ENCODE data around the gene PLEKHA7. TPM values are rescaled to one million over a fixed set of nuclear protein-coding genes. Genes with fewer than 3 reads are reported as not detected.

The PLEKHA7 gene
- total RNA-seq, 1 experiment from 2014 or later: 18.4 TPM

DNA sequence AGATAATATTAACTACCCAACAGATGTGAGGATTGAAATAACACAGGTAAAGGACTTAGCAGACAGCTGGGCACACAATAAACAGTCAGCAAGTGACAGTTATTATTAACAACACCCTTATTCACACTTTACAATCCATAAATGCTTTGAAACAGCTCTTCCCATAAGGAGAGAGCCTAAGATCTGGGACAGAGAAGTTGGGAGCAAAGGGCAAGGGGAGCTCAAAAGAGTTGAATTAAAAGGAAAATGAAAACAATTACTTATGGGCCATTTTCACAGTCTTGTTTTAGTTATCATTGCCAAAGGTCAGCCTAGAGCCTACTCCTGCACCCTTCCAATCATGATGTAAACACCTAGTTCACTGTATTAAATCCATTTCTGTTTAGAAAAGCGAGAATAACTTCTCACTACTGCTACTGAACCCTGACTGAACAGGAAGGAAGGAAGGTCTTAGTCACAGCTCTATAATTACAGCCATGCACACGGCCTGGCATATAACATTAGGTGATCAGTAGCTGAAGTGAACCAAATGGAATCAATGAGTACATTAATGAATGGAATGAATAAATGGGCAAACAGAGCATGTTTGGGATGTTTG, 111.3 kb downstream of the PLEKHA7 start:
- intact Hi-C loops (cut with micrococcal nuclease): no loop called here
- H3K4me1 ChIP-seq (ENCODE audit: insufficient read depth, low read length): peaks cover 30% of the 10 kb centered on the region
- no peaks in the 10 kb centered on the region for H3K9me2 ChIP-seq (replicated peaks; ENCODE audit: low read length)
- peaks cover 28% of the 10 kb centered on the region for H3K79me2 ChIP-seq (ENCODE audit: low read length)
- no peak overlapping the region for H3K4me3 ChIP-seq (ENCODE audit: low read length)
- no peaks in the 10 kb centered on the region for H3K36me3 ChIP-seq (ENCODE audit: low read depth, low read length)
- DNase-seq: no peak
- ChIA-PET CTCF (interaction anchor here (1.1 kb wide), 1 partner anchor 20 kb away, joined by 3 read pairs; no protein-coding TSS in a partner anchor), POLR2A (ENCODE audit: unreplicated experiment) (no interaction called here)
- peak; percentile 36 for ATAC-seq
- no peak overlapping the region for H2AFZ ChIP-seq (ENCODE audit: low read length)
- H3F3A ChIP-seq (ENCODE audit: low read length, unreplicated experiment): no peaks in the 10 kb centered on the region
- no peak for TF ChIP-seq EZH2 (IDR thresholded peaks at IDR 0.05; ENCODE audit: low read length, unreplicated experiment)
- no peak for TF ChIP-seq EZH2phosphoT487 (IDR thresholded peaks at IDR 0.05; ENCODE audit: borderline replicate concordance, low read length)
- TF ChIP-seq, protein P1, sequence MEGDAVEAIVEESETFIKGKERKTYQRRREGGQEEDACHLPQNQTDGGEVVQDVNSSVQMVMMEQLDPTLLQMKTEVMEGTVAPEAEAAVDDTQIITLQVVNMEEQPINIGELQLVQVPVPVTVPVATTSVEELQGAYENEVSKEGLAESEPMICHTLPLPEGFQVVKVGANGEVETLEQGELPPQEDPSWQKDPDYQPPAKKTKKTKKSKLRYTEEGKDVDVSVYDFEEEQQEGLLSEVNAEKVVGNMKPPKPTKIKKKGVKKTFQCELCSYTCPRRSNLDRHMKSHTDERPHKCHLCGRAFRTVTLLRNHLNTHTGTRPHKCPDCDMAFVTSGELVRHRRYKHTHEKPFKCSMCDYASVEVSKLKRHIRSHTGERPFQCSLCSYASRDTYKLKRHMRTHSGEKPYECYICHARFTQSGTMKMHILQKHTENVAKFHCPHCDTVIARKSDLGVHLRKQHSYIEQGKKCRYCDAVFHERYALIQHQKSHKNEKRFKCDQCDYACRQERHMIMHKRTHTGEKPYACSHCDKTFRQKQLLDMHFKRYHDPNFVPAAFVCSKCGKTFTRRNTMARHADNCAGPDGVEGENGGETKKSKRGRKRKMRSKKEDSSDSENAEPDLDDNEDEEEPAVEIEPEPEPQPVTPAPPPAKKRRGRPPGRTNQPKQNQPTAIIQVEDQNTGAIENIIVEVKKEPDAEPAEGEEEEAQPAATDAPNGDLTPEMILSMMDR (conservative IDR thresholded peaks at IDR 0.05; ENCODE audit: low read depth, low read length): no peak
- no peaks in the 10 kb centered on the region for H3K27me3 ChIP-seq (ENCODE audit: low read length)
- H3K4me2 ChIP-seq (ENCODE audit: low read length): peak overlapping the region; percentile 46; the same call in 1 of the 2 replicates
- BruUV-seq (replicated peaks): no TSS peak
- peak overlapping the region; percentile 78 for H3K27ac ChIP-seq (ENCODE audit: low read length)
- H3K9ac ChIP-seq (ENCODE audit: low read length): peak overlapping the region; percentile 10; the same call in 1 of the 2 replicates
- no peaks in the 10 kb centered on the region for H4K20me1 ChIP-seq (ENCODE audit: low read length)
- H3K9me3 ChIP-seq (ENCODE audit: low read length): no peaks in the 10 kb centered on the region

DNA sequence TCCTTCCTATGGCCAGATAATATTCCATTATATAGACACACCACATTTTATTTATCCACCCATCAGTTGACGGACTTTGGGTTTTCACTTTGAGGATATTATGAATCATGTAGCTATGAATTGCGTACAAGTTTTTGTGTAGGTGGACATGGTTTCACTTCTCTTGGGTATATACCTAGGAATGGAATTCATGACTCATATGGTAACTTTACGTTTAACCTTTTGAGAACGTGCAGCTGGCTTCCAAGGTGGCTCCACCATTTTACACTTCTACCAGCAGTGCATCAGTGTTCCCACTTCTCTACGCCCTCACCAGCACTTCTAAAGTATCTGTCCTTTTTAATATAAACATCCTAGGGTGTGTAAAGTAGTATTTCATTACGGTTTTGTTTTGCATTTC, 112.0 kb downstream of the PLEKHA7 start:
- ATAC-seq (peak; percentile 68), DNase-seq (peak; percentile 77)
- Histone ChIP-seq H3K36me3 (ENCODE audit: low read depth, low read length) (no peaks in the 10 kb centered on the region), H3F3A (ENCODE audit: low read length, unreplicated experiment) (no peaks in the 10 kb centered on the region), H3K9me3 (ENCODE audit: low read length) (no peaks in the 10 kb centered on the region), H2AFZ (ENCODE audit: low read length) (no peak overlapping the region), H3K9me2 (replicated peaks; ENCODE audit: low read length) (no peaks in the 10 kb centered on the region), H3K27ac (ENCODE audit: low read length) (peak overlapping the region; percentile 78), H3K27me3 (ENCODE audit: low read length) (no peaks in the 10 kb centered on the region), H3K79me2 (ENCODE audit: low read length) (peaks cover 28% of the 10 kb centered on the region), H3K4me2 (ENCODE audit: low read length) (peak overlapping the region; percentile 46), H3K9ac (ENCODE audit: low read length) (peak overlapping the region; percentile 10; the same call in 1 of the 2 replicates), H3K4me1 (ENCODE audit: insufficient read depth, low read length) (peaks cover 30% of the 10 kb centered on the region), H3K4me3 (ENCODE audit: low read length) (no peak overlapping the region), H4K20me1 (ENCODE audit: low read length) (no peaks in the 10 kb centered on the region)
- no TSS peak for BruUV-seq (replicated peaks)
- CTCF ChIA-PET: interaction anchor here (1.1 kb wide), 1 partner anchor 19 kb away, joined by 3 read pairs; no protein-coding TSS in a partner anchor
- intact Hi-C loops (cut with micrococcal nuclease): no loop called here
- POLR2A ChIA-PET (ENCODE audit: unreplicated experiment): no interaction called here
- TF ChIP-seq EZH2 (IDR thresholded peaks at IDR 0.05; ENCODE audit: low read length, unreplicated experiment): no peak
- TF ChIP-seq EZH2phosphoT487 (IDR thresholded peaks at IDR 0.05; ENCODE audit: borderline replicate concordance, low read length): no peak
- TF ChIP-seq, protein P1 (conservative IDR thresholded peaks at IDR 0.05; ENCODE audit: low read depth, low read length): no peak

DNA sequence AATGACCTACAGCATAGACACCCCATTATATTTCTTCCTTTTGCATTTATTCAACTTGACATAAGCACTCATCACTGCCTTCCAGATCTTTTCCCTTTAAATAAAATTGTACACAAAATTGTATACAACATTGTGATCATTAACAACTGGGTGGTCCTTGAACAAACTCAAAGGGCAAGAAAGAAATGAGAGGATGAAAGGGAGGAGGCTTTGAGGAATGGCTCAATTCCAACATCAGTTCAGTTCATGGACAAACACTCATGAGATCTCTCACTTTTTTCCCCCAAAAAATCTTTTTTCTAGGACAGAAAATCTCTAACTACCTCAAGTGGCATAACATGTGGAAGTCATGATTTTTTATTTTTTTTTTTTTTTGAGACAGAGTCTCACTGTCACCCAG, 113.7 kb downstream of the PLEKHA7 start:
- H3K4me1 ChIP-seq (ENCODE audit: insufficient read depth, low read length): peaks cover 30% of the 10 kb centered on the region

More for the DNA sequence above, 113.7 kb downstream of the PLEKHA7 start:
- Histone ChIP-seq H3K9me2 (replicated peaks; ENCODE audit: low read length) (no peaks in the 10 kb centered on the region), H3K27me3 (ENCODE audit: low read length) (no peaks in the 10 kb centered on the region), H3K9ac (ENCODE audit: low read length) (no peak overlapping the region), H3F3A (ENCODE audit: low read length, unreplicated experiment) (no peaks in the 10 kb centered on the region), H3K79me2 (ENCODE audit: low read length) (peaks cover 28% of the 10 kb centered on the region), H3K36me3 (ENCODE audit: low read depth, low read length) (no peaks in the 10 kb centered on the region), H4K20me1 (ENCODE audit: low read length) (no peaks in the 10 kb centered on the region), H2AFZ (ENCODE audit: low read length) (no peak overlapping the region), H3K9me3 (ENCODE audit: low read length) (no peaks in the 10 kb centered on the region), H3K4me2 (ENCODE audit: low read length) (no peak overlapping the region), H3K27ac (ENCODE audit: low read length) (no peak overlapping the region), H3K4me3 (ENCODE audit: low read length) (no peak overlapping the region)
- CTCF ChIA-PET: no interaction called here
- POLR2A ChIA-PET (ENCODE audit: unreplicated experiment): no interaction called here
- ATAC-seq (no peak), DNase-seq (no peak)
- TF ChIP-seq EZH2 (IDR thresholded peaks at IDR 0.05; ENCODE audit: low read length, unreplicated experiment) (no peak), EZH2phosphoT487 (IDR thresholded peaks at IDR 0.05; ENCODE audit: borderline replicate concordance, low read length) (no peak)
- TF ChIP-seq, protein P1 (conservative IDR thresholded peaks at IDR 0.05; ENCODE audit: low read depth, low read length): no peak
- intact Hi-C loops (cut with micrococcal nuclease): no loop called here
- BruUV-seq (replicated peaks): no TSS peak

Measured in PC-3 (cell line).